C4-2B (cell line): Measurements from ENCODE around the gene NEDD4.

Experiments
- CTCF ChIP-seq: fragments of 450-650 bp; conservative IDR thresholded peaks from 2 replicates; pipeline ENCODE4 v1.5.1; 2017; ENCODE audit warnings: mild to moderate bottlenecking
- ZFX ChIP-seq: fragments of 450-650 bp; IDR thresholded peaks from 2 replicates; pipeline ENCODE4 v1.6.1; 2017

DNA sequence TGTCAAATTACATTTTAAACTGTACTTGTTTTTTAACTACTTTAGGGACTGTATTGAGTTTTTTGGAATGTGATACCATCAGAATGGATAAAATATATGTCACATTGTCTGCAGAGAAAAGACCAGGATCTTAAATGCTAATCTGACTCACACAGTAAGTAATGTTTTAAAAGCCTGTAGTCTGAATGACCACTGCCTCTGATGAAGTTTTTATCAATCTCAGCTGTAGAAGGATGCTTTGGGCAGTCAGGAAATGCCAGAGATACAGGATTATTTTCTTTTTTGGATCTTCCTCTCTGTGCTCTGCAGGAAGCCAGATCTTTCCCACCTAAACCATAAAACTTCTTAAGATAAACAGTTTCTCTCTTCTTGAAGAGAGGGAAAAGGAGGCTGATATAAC is 177.4 kb downstream of the NEDD4 start:
- TF ChIP-seq CTCF (no peak), ZFX (no peak)
